ENCODE measurements around the gene RAB7B.

The RAB7B gene

GRCh38 chr1:205972081-205972480, 31.1 kb downstream of the RAB7B start:
- DNase-seq (ENCODE audit: low read depth in 2 of 2): no peak
- H3K4me3 ChIP-seq (replicated peaks in 1 of 2; ENCODE audit: low read depth in 2 of 2, low read length in 2 of 2): no peak overlapping the region
- TF ChIP-seq CTCF (IDR thresholded peaks at IDR 0.05; ENCODE audit: low read depth, low read length): no peak

GRCh38 chr1:205971082-205971481, 32.1 kb downstream of the RAB7B start:
- TF ChIP-seq CTCF (IDR thresholded peaks at IDR 0.05; ENCODE audit: low read depth, low read length): no peak
- H3K4me3 ChIP-seq (replicated peaks in 1 of 2; ENCODE audit: low read depth in 2 of 2, low read length in 2 of 2): no peak overlapping the region
- no peak for DNase-seq (ENCODE audit: low read depth in 2 of 2)

- no peak for TF ChIP-seq CTCF (IDR thresholded peaks at IDR 0.05; ENCODE audit: low read depth, low read length)
- DNase-seq (ENCODE audit: low read depth in 2 of 2): peak in 1 of 2 donors; percentile 62
- no peak overlapping the region for H3K4me3 ChIP-seq (replicated peaks in 1 of 2; ENCODE audit: low read depth in 2 of 2, low read length in 2 of 2)
These were observed 32.7 kb downstream of the RAB7B start for GRCh38 chr1:205970486-205970885.

GRCh38 chr1:205969229-205969628, 34.0 kb downstream of the RAB7B start:
- H3K4me3 ChIP-seq (replicated peaks in 1 of 2; ENCODE audit: low read depth in 2 of 2, low read length in 2 of 2): no peak overlapping the region
- TF ChIP-seq CTCF (IDR thresholded peaks at IDR 0.05; ENCODE audit: low read depth, low read length): no peak
- DNase-seq (ENCODE audit: low read depth in 2 of 2): no peak

GRCh38 chr1:205967554-205968335, 35.5 kb downstream of the RAB7B start:
- H3K4me3 ChIP-seq (replicated peaks in 1 of 2; ENCODE audit: low read depth in 2 of 2, low read length in 2 of 2): no peak overlapping the region
- DNase-seq (ENCODE audit: low read depth in 2 of 2): peak in 1 of 2 donors; percentile 57
- TF ChIP-seq CTCF (IDR thresholded peaks at IDR 0.05; ENCODE audit: low read depth, low read length): no peak

GRCh38 chr1:205965036-205965884, 37.9 kb downstream of the RAB7B start:
- H3K4me3 ChIP-seq (replicated peaks in 1 of 2; ENCODE audit: low read depth in 2 of 2, low read length in 2 of 2): no peak overlapping the region
- no peak for TF ChIP-seq CTCF (IDR thresholded peaks at IDR 0.05; ENCODE audit: low read depth, low read length)
- no peak for DNase-seq (ENCODE audit: low read depth in 2 of 2)

All from cardiac fibroblast (primary cell).